Retinal pigment epithelial cell (primary cell): ENCODE results near the gene KCNB1.

Experiments
- DNase-seq: peaks from one replicate; pipeline ENCODE4 v3.0.0-alpha.2; 2010; ENCODE audit warnings: low read depth
- H3K4me3 ChIP-seq: 2 replicates; pipeline ENCODE4 v1.5.1; 2011; ENCODE audit warnings: mild to moderate bottlenecking, low read length, control low read depth, moderate library complexity
- TF ChIP-seq, protein P1 (sequence below): conservative IDR thresholded peaks from 2 replicates; pipeline ENCODE4 v1.5.1; 2011; ENCODE audit warnings: low read depth, low read length, control low read depth, inconsistent platforms

Gene KCNB1

DNA sequence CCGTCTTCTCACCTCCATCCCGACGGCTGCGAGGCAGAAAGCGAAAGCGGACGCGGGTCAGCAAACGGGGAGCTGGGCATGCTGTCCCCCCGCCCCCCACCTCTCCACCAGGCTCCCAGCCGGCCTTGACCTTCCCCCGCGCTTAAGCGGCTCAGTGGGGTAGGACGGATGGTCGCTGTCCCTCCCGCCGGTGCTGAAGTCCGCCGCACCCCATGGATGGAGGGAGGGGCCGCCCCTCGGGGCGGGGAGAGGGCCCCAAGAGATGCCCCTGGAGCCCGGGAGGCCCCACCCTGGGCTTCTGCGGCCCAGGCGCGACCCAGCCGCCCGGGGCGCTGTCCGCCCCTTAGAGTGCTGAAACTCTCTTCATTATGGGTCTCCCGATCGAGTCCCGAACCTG is at the start of gene KCNB1:
KCNB1 (minus strand) TSS at position 48 of the 397 bp plus-strand sequence. CDS start 188 bp downstream, outside the sequence.
- no peak for DNase-seq
- TF ChIP-seq, protein P1, sequence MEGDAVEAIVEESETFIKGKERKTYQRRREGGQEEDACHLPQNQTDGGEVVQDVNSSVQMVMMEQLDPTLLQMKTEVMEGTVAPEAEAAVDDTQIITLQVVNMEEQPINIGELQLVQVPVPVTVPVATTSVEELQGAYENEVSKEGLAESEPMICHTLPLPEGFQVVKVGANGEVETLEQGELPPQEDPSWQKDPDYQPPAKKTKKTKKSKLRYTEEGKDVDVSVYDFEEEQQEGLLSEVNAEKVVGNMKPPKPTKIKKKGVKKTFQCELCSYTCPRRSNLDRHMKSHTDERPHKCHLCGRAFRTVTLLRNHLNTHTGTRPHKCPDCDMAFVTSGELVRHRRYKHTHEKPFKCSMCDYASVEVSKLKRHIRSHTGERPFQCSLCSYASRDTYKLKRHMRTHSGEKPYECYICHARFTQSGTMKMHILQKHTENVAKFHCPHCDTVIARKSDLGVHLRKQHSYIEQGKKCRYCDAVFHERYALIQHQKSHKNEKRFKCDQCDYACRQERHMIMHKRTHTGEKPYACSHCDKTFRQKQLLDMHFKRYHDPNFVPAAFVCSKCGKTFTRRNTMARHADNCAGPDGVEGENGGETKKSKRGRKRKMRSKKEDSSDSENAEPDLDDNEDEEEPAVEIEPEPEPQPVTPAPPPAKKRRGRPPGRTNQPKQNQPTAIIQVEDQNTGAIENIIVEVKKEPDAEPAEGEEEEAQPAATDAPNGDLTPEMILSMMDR: no peak
- H3K4me3 ChIP-seq: no peak within 1 kb of the TSS

DNA sequence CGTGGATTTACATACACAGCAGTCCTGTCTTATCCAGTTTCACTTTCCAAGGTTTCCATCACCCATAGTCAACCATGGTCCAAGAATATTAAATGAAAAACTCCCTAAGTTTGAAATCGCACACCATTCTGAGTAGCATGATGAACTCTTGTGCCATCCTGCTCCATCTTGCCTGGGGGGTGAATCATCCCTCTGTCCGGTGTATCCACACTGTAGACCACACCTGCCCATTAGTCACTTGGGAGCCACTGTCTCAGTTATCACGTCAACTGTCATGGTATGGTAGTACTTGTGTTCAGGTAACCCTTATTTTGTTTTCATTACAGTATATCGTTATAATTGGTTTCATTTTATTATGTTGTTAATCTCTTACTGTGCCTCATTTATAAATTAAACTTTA is 47.0 kb upstream of the KCNB1 start:
- no peak for DNase-seq
- no peak overlapping the region for H3K4me3 ChIP-seq
- TF ChIP-seq, protein P1: no peak

DNA sequence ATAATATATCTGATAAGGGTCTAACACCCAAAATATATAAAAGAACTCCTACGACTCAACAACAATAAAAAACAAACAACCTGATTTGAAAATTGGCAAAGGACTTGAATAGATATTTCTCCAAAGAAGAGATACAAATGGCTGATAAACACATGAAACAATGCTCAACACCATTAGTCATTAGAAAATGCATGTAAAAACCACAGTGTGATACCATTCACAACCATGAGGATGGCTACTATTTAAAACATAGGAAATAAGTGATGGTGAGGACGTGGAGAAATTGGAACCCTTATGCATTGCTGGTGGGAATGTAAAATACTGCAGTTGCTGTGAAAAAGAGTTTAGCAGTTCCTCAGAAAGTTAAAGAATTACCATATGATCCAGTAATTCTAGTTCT is 44.1 kb upstream of the KCNB1 start:
- no peak for DNase-seq
- TF ChIP-seq, protein P1: no peak
- H3K4me3 ChIP-seq: no peak overlapping the region

DNA sequence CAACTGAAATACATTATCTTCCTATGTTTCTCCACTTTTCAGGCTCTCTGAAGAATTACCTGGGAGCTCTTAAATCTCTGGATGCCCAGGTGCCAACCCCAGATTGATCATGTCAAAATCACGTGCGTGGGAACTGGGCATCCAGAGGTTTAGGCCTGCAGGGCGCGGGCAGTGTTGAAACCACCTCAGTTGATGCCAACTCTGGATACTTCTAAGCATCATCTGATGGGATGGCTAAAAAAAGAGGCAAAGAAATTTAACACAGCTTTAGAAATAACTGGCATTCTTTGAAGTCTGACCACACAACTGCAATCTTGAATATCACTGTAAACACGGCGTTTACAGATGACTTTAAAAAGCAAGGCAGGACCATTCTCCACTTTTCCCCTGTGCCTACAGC is 43.6 kb upstream of the KCNB1 start:
- DNase-seq: no peak
- no peak overlapping the region for H3K4me3 ChIP-seq
- TF ChIP-seq, protein P1: no peak

DNA sequence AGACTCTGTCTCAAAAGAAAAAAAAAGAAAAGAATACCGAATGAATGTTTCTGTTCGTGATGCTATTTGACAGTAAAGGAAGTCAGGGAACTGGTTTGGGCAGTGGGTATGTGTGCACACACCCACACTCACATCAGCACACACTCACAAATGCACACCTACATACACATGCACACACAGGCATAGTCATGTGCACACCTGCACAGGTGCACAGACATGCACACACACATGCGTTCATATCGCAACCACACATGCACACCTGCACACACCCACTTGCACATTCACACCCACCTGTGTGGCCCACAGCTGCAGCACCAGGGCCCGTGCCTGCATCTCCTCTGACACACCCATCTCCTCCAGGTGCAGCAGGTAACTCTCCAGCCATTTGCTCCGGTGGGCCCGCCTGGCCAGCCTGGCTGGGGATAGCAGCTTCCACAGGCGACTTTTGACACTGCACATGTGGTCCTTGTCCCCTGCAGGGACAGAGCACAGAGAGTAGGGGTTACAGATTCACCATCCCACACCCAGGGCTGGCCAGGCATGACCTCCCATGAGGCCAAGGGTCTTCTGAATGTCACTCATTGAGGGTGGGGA is 41.4 kb upstream of the KCNB1 start:
- TF ChIP-seq, protein P1: no peak
- no peak for DNase-seq
- H3K4me3 ChIP-seq: no peak overlapping the region

DNA sequence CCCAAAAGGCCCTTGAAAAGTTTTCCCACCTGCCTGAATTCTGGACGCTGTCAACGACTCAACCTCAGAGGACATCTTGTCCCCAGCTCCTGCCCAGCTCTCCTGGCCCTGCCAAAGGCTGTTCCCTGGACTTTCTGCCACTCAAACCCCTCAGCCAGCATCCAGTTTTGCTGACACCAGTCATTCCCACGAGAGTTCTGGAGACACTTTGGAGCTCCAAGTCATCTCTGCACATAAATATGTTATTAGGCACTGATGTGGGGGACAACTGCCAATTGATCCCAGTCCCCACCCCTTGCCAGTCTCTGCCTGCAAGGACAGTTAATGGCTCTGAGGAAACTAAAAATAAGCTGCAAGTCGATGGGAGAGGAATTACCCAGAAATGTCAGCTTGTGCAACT is 38.9 kb upstream of the KCNB1 start:
- TF ChIP-seq, protein P1: no peak
- DNase-seq: no peak
- no peak overlapping the region for H3K4me3 ChIP-seq

DNA sequence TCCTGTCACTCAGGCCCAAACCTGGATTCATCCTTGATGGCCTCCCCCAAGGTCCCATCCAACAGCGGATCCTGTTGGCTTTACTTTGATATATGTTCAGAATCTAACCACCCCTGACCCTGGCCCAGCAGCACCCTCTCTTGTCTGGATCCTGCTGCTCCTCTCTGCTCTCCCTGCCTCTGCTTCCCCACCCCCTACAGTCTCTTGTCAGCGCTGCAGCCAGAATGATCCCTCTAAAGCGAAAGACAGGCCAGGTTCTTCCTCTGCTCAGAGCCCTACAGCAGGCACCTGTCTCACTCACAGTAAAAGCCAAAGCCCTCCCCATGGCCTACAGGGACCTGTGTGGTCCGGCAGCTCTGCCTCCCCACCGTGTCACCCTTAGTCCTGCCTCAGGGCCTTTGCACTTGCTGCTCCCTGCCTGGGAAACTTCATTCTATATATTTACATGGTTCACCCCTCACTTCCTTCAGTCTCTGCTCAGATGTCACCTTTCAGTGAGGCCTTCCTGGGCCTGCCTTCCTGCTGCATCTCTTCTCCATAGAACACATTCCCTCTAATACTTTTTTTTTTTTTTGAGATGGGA is 37.4 kb upstream of the KCNB1 start:
- TF ChIP-seq, protein P1: no peak
- no peak for DNase-seq
- H3K4me3 ChIP-seq: no peak overlapping the region
